ENCODE data around the gene ARAP3. TPM values are rescaled to one million over a fixed set of nuclear protein-coding genes. Genes with fewer than 3 reads are reported as not detected.

The ARAP3 gene
- total and polyA plus RNA-seq, 2 donors, result 0.71 to 4.2 TPM

GRCh38 chr5:141603923-141604717 lies 77.9 kb downstream of the ARAP3 start:
- 75% methylated on average over 6 of the region's 6 CpGs for WGBS
- no peaks in the 10 kb centered on the region for H3K36me3 ChIP-seq (ENCODE audit: control insufficient read depth in 2 of 2, insufficient read depth in 2 of 2, low read length in 1 of 2)
- peaks cover 25 to 47% of the 10 kb centered on the region in 2 donors for H3K4me1 ChIP-seq (ENCODE audit: control insufficient read depth in 2 of 2, insufficient read depth in 2 of 2, low read length in 2 of 2)
- no peaks in the 10 kb centered on the region for H3K27me3 ChIP-seq (ENCODE audit: control insufficient read depth in 2 of 2, insufficient read depth in 1 of 2, low read length in 1 of 2)
- H3K27ac ChIP-seq (ENCODE audit: low read depth in 1 of 2, low read length in 1 of 2), result peak overlapping the region; percentile 77 to 95
- H3K9me3 ChIP-seq (ENCODE audit: control insufficient read depth in 2 of 2, insufficient read depth in 1 of 2, low read length in 1 of 2), result no peaks in the 10 kb centered on the region
- no peak overlapping the region for H3K4me3 ChIP-seq (ENCODE audit: low read length in 2 of 2)
- DNase-seq (ENCODE audit: low read depth in 6 of 9, low spot score in 9 of 9), result peak in 1 of 9 donors; percentile 65

Other genes starting within 250 kb of the ARAP3 start
- gene PCDHGC3, start 206.3 kb downstream of the ARAP3 start, total RNA-seq, result 5.5 TPM
- 28.7 TPM for gene PCDHGC3, start 206.3 kb downstream of the ARAP3 start, polyA plus RNA-seq
- gene PCDHGC4, start 197.2 kb downstream of the ARAP3 start, total RNA-seq, result 0.19 TPM
- 0.05 TPM for gene PCDHGC4, start 197.2 kb downstream of the ARAP3 start, polyA plus RNA-seq
- 0.19 TPM for gene PCDHGC5, start 193.1 kb downstream of the ARAP3 start, total RNA-seq
- 0.11 TPM for gene PCDHGC5, start 193.1 kb downstream of the ARAP3 start, polyA plus RNA-seq
- 28.0 TPM for gene DIAPH1, start 63.2 kb downstream of the ARAP3 start, total RNA-seq
- 80.0 TPM for gene DIAPH1, start 63.2 kb downstream of the ARAP3 start, polyA plus RNA-seq
- 55.0 TPM for gene HDAC3, start 45.4 kb downstream of the ARAP3 start, total RNA-seq
- gene HDAC3, start 45.4 kb downstream of the ARAP3 start, polyA plus RNA-seq, result 82.9 TPM
- 10.0 TPM for gene RELL2, start 45.2 kb downstream of the ARAP3 start, total RNA-seq
- gene RELL2, start 45.2 kb downstream of the ARAP3 start, polyA plus RNA-seq, result 20.8 TPM
- gene FCHSD1, start 30.8 kb downstream of the ARAP3 start, total RNA-seq, result 11.1 TPM
- 29.8 TPM for gene FCHSD1, start 30.8 kb downstream of the ARAP3 start, polyA plus RNA-seq
- gene PCDH1, start 196.2 kb upstream of the ARAP3 start, total RNA-seq, result 1.9 TPM
- gene PCDH1, start 196.2 kb upstream of the ARAP3 start, polyA plus RNA-seq, result 5.1 TPM
- 42.3 TPM for gene DELE1, start 241.6 kb upstream of the ARAP3 start, total RNA-seq
- gene DELE1, start 241.6 kb upstream of the ARAP3 start, polyA plus RNA-seq, result 41.5 TPM

All from thymus (tissue), 11 donors.